K562 (cell line): ENCODE results near the gene ABCA8. TPM values are rescaled to one million over a fixed set of nuclear protein-coding genes. Genes with fewer than 3 reads are reported as not detected.

Experiments used
- ATAC-seq: fragments of 200-7000 bp; cut with Tn5 transposase; 3 replicates; pipeline ENCODE4 v1.9.1; 2020; ENCODE audit warnings: moderate library complexity
- BruUV-seq: library from RNA; stranded (reverse); fragments of 400-500 nt; replicated peaks from 2 replicates; lab custom pipeline; 2021; lab: Mats Ljungman, UMichigan
- CTCF ChIA-PET: fragments of 300-600 bp; formaldehyde crosslinking; extraction: SDS; loops from one replicate; lab custom pipeline; 2021; ENCODE audit warnings: low intra/inter-chr PET ratio; lab: Yijun Ruan, JAX
- POLR2A ChIA-PET: fragments of 300-600, 350-650 bp; sonication (Branson Sonifier 250); formaldehyde crosslinking; extraction: SDS; loops from one replicate; lab custom pipeline; 2021; ENCODE audit warnings: antibody characterized with exemption, inconsistent platforms; lab: Yijun Ruan, JAX
- DNase-seq, 4 experiments: peaks; one replicate each; pipeline versions ENCODE4 v3.0.0 to v3.0.0-alpha.2; 2011 to 2018; ENCODE audit warnings: low spot score in 3 of 4, mixed read lengths in 3 of 4; ENCODE audit errors: extremely low read depth in 1 of 4
- FAIRE-seq: peaks from 2 replicates; lab custom pipeline; 2011; peaks lifted over from hg19 to GRCh38; lab: Jason Lieb, UNC
- H2AFZ ChIP-seq: 2 replicates; pipeline ENCODE4 v1.6.0; 2011; ENCODE audit warnings: low read depth, low read length, control low read depth, inconsistent platforms
- H3K27ac ChIP-seq: fragments of 200-600 bp; 3 replicates; pipeline ENCODE4 v1.8.0; 2011; ENCODE audit warnings: low read depth, mild to moderate bottlenecking, control low read depth, inconsistent platforms, low read length, moderate library complexity, mixed read lengths; ENCODE audit errors: extremely low read depth
- H3K27me3 ChIP-seq, 2 experiments: fragments of 300-600 bp in 1 of 2; 2 replicates in 1 of 2; 3 replicates in 1 of 2; pipeline versions ENCODE4 v1.6.0 to v1.8.0; 2011; ENCODE audit warnings: inconsistent platforms in 2 of 2, low read length in 2 of 2, mild to moderate bottlenecking in 1 of 2, mixed read lengths in 1 of 2, moderate library complexity in 1 of 2; ENCODE audit not compliant: control insufficient read depth in 2 of 2, insufficient read depth in 2 of 2
- H3K36me3 ChIP-seq: fragments of 300-600 bp; 3 replicates; pipeline ENCODE4 v1.8.0; 2011; ENCODE audit warnings: mild to moderate bottlenecking, low read length, inconsistent platforms; ENCODE audit not compliant: control insufficient read depth, insufficient read depth
- H3K4me1 ChIP-seq, 2 experiments: fragments of 200-600 bp in 1 of 2; replicated peaks in 1 of 2; 2 replicates in 1 of 2; 3 replicates in 1 of 2; pipeline versions ENCODE4 v1.5.1 to v1.8.0; 2011; ENCODE audit warnings: inconsistent platforms in 2 of 2, low read length in 2 of 2, mild to moderate bottlenecking in 1 of 2, mixed read lengths in 1 of 2, moderate library complexity in 1 of 2; ENCODE audit not compliant: control insufficient read depth in 2 of 2, insufficient read depth in 2 of 2
- H3K4me2 ChIP-seq: 2 replicates; pipeline ENCODE4 v1.6.1; 2011; ENCODE audit warnings: low read length, control low read depth, inconsistent platforms, mixed read lengths; ENCODE audit not compliant: insufficient read depth
- H3K4me3 ChIP-seq: fragments of 200-600 bp; sonication (generic), shearing (Covaris generic); 2 replicates; pipeline ENCODE4 v1.5.1; 2016; ENCODE audit warnings: control low read depth, inconsistent platforms
- H3K79me2 ChIP-seq: fragments of 200-600 bp; 3 replicates; pipeline ENCODE4 v1.8.0; 2011; ENCODE audit warnings: low read length, inconsistent platforms; ENCODE audit not compliant: control insufficient read depth, insufficient read depth
- H3K9ac ChIP-seq, 2 experiments: 2 replicates each; pipeline versions ENCODE4 v1.6.0 to v1.6.1; 2011; ENCODE audit warnings: low read depth in 2 of 2, low read length in 2 of 2, control low read depth in 1 of 2, inconsistent platforms in 1 of 2, mild to moderate bottlenecking in 1 of 2, mixed read lengths in 1 of 2; ENCODE audit not compliant: insufficient read depth in 1 of 2
- H3K9me1 ChIP-seq: one replicate; pipeline ENCODE4 v1.6.0; 2011; ENCODE audit warnings: inconsistent platforms, mild to moderate bottlenecking, low read length, moderate library complexity; ENCODE audit not compliant: control insufficient read depth, insufficient read depth
- H3K9me3 ChIP-seq: replicated peaks from 2 replicates; pipeline ENCODE4 v1.5.1; 2011; ENCODE audit warnings: low read depth, low read length, inconsistent platforms; ENCODE audit not compliant: control insufficient read depth, insufficient read depth
- H4K20me1 ChIP-seq: replicated peaks from 2 replicates; pipeline ENCODE4 v1.6.1; 2011; ENCODE audit warnings: low read length, inconsistent platforms, mixed read lengths; ENCODE audit not compliant: control insufficient read depth, insufficient read depth
- ARID3A ChIP-seq: IDR thresholded peaks from 2 replicates; pipeline ENCODE4 v1.6.1; 2012; ENCODE audit warnings: low read depth, low read length, improper control_type of control experiment, borderline replicate concordance
- BRCA1 ChIP-seq, 2 experiments: fragments of 450-650 bp in 1 of 2; sonication (generic) in 1 of 2; formaldehyde crosslinking in 1 of 2; IDR thresholded peaks; 2 replicates each; pipeline versions ENCODE4 v1.5.0 to v1.6.1; 2017 to 2020; ENCODE audit warnings: mild to moderate bottlenecking in 1 of 2, missing genetic modification reagents in 1 of 2
- PKNOX1 ChIP-seq: fragments of 450-650 bp; IDR thresholded peaks from 2 replicates; pipeline ENCODE4 v1.6.1; 2016
- ZNF41 ChIP-seq: fragments of 250-450 bp; sonication (Bioruptor Pico); conservative IDR thresholded peaks from 2 replicates; pipeline ENCODE4 v1.4.0; 2020; ENCODE audit warnings: mild to moderate bottlenecking
- WGBS: fragments of 100-300 bp; shearing (Covaris generic); methylation state at CpG from one replicate; pipeline ENCODE4 v1.1.6; 2016; ENCODE audit warnings: low coverage, mixed read lengths; ENCODE audit not compliant: insufficient coverage; ENCODE audit errors: missing lambda C conversion rate; 5-methylcytosine and 5-hydroxymethylcytosine counted together
- in situ Hi-C: fragments of 300-500 bp; cut with MboI; formaldehyde crosslinking; loops from 4 replicates; pipeline ENCODE4 v1.15.0; 2018; ENCODE audit warnings: inconsistent platforms, mixed read lengths
- intact Hi-C: fragments of 100-400 bp; cut with micrococcal nuclease; formaldehyde crosslinking; loops from 2 replicates; pipeline ENCODE4 v1.14.2; 2022
- polyA plus RNA-seq, 8 experiments: library from polyadenylated mRNA; depleted of rRNA in 4 of 8; stranded (reverse) in 5 of 8; unstranded in 3 of 8; fragments of >200 nt; fragmentation: Nextera tagmentation in 2 of 8; fragmentation: Illumina TruSeq in 1 of 8; extraction: Ambion mirVana in 2 of 8; extraction: Trizol in 1 of 8; gene quantifications; 2 replicates each; pipeline versions ENCODE4 v1.2.1 to v1.2.3, GENCODE V29; 2011 to 2014; ENCODE audit warnings: inconsistent platforms in 1 of 8, missing spikeins in 1 of 8
- total RNA-seq, 7 experiments: library from RNA; depleted of rRNA in 6 of 7; stranded (reverse); fragments of >200 nt in 6 of 7; fragmentation: Illumina TruSeq in 2 of 7; extraction: Trizol in 2 of 7; gene quantifications; 2 replicates each; pipeline versions ENCODE4 v1.2.1 to v1.2.3, GENCODE V29; 2011 to 2021; ENCODE audit warnings: low replicate concordance in 1 of 7
- TF ChIP-seq, protein P1 (sequence below), 2 experiments: fragments of 250-450 bp in 1 of 2; fragments of 450-650 bp in 1 of 2; sonication (Bioruptor Pico) in 1 of 2; IDR thresholded peaks; 2 replicates each; pipeline versions ENCODE4 v1.6.1 to v1.8.0; 2016 to 2021; ENCODE audit warnings: mild to moderate bottlenecking in 2 of 2, moderate library complexity in 2 of 2, missing compliant biosample characterization in 1 of 2, missing genetic modification characterization in 1 of 2

The ABCA8 gene
- total and polyA plus RNA-seq, 9 of the 15 experiments (the other 6 are each of a cell fraction or from before 2014, with no cell fraction given) = 1.8 to 13.2 (median 12.0) TPM

- TF ChIP-seq ARID3A (no peak), BRCA1 (IDR thresholded peaks at IDR 0.05) (no peak), BRCA1 (CRISPR knock-in tag; IDR thresholded peaks at IDR 0.05) (no peak)
- TF ChIP-seq, protein P1, sequence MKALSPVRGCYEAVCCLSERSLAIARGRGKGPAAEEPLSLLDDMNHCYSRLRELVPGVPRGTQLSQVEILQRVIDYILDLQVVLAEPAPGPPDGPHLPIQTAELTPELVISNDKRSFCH (CRISPR knock-in tag; IDR thresholded peaks at IDR 0.05) = no peak
- TF ChIP-seq, protein P1 (tag; IDR thresholded peaks at IDR 0.05) = no peak
Observed at GRCh38 chr17:68822719-68823289, 132.4 kb downstream of the ABCA8 start (continued).

DNA sequence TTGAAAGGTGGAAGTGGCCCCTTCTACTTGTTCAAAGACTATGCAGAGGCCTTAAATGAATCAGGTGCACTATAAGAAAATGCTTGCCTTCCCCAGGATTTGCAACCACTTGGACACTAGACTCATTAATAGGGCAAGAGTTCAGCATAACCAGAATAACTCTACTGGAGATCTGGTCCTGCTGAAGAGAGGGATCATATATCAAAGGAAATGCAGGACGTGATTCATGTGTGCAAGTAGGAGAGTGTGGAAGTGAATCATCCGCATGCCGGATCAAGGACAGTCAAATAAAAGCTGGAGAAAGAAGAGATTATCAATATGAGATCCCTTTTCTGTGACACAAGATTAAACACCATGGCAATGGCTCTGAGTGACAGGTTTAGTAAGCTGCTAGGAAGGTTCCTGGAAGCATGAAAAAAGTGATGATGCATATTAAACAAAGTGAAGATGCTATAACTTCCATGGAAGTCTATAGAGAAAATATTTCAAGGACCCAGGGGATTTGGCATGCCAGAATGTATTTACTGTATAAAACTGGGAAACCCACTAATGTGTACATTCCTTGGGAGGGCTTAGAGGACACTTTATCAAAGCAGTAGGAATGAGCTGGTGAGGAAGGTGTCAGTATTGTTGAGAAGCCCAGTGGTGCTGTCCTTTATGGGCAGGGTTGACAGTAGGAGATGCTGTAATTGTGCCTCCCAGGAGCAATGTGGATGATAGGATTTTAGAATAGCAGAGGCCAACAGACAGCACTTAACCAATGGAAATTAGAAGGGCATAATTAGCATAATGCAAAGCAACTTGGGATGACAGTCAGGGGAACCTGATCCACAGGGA lies 133.1 kb downstream of the ABCA8 start:
- no peak for ATAC-seq
- intact Hi-C loops (no loop called here), in situ Hi-C loops (no loop called here)
- ChIA-PET POLR2A (no interaction called here), CTCF (no interaction called here)
- no peak overlapping the region for H2AFZ ChIP-seq
- no peak overlapping the region for H3K27ac ChIP-seq
- no peaks in the 10 kb centered on the region for H3K9me1 ChIP-seq
- H3K4me1 ChIP-seq = no peaks in the 10 kb centered on the region
- TF ChIP-seq ZNF41 (CRISPR knock-in tag) (no peak), PKNOX1 (peak; percentile 21; the same call in 1 of the 2 replicates)
- no peak overlapping the region for H3K4me3 ChIP-seq
- no peak for FAIRE-seq
- 5% methylated on average over 3 of the region's 3 CpGs for WGBS
- no peaks in the 10 kb centered on the region for H3K36me3 ChIP-seq
- H3K9me3 ChIP-seq = no peaks in the 10 kb centered on the region
- no peak overlapping the region for H3K9ac ChIP-seq
- no peaks in the 10 kb centered on the region for H3K79me2 ChIP-seq
- H3K4me2 ChIP-seq = no peak overlapping the region
- H3K27me3 ChIP-seq = peaks cover 4 to 5% of the 10 kb centered on the region in 2 experiments; a peak in 1 of 5 replicates
- no TSS peak for BruUV-seq
- H4K20me1 ChIP-seq = no peaks in the 10 kb centered on the region
- no peak for DNase-seq
